Cardiac fibroblast (primary cell): ENCODE measurements around the gene SLC36A1.
"Not testable (repeated sequence)": the region's sequence is repeated elsewhere in the genome, so short reads cannot be mapped to it uniquely, and the experiment has no call there.

ENCODE experiments used
- DNase-seq, 2 donors: peaks; one replicate each; pipeline versions ENCODE4 v3.0.0 to v3.0.0-alpha.2; 2010; ENCODE audit warnings: low read depth in 2 of 2
- H3K4me3 ChIP-seq, 2 donors: replicated peaks in 1 of 2; 1 replicate in 1 of 2; 2 replicates in 1 of 2; pipeline ENCODE4 v1.5.1; 2011; ENCODE audit warnings: low read depth in 2 of 2, low read length in 2 of 2, mild to moderate bottlenecking in 2 of 2, moderate library complexity in 1 of 2
- TF ChIP-seq, protein P1 (sequence below): IDR thresholded peaks from one replicate; pipeline ENCODE4 v1.5.1; 2011; ENCODE audit warnings: low read depth, mild to moderate bottlenecking, low read length, inconsistent platforms

The SLC36A1 gene

DNA sequence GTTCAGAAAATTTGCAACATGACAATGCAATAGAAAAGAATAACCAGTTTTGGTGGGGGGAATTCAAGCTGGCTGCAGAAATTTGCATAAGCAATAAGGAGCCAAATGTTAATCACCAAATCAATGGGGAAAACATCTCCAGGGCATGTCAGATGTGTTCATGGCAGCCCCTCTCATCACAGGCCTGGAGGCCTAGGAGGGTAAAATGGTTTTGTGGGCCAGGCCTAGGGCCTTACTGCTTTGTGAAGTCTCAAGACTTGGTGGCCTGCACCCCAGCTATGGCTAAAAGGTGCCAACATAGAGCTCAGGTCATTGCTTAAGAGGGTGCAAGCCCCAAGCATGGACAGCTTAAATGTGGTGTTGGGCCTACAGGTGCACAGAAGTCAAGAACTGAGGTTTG, 29.7 kb upstream of the SLC36A1 start:
- TF ChIP-seq, protein P1, sequence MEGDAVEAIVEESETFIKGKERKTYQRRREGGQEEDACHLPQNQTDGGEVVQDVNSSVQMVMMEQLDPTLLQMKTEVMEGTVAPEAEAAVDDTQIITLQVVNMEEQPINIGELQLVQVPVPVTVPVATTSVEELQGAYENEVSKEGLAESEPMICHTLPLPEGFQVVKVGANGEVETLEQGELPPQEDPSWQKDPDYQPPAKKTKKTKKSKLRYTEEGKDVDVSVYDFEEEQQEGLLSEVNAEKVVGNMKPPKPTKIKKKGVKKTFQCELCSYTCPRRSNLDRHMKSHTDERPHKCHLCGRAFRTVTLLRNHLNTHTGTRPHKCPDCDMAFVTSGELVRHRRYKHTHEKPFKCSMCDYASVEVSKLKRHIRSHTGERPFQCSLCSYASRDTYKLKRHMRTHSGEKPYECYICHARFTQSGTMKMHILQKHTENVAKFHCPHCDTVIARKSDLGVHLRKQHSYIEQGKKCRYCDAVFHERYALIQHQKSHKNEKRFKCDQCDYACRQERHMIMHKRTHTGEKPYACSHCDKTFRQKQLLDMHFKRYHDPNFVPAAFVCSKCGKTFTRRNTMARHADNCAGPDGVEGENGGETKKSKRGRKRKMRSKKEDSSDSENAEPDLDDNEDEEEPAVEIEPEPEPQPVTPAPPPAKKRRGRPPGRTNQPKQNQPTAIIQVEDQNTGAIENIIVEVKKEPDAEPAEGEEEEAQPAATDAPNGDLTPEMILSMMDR, result no peak
- no peak overlapping the region for H3K4me3 ChIP-seq
- no peak for DNase-seq

DNA sequence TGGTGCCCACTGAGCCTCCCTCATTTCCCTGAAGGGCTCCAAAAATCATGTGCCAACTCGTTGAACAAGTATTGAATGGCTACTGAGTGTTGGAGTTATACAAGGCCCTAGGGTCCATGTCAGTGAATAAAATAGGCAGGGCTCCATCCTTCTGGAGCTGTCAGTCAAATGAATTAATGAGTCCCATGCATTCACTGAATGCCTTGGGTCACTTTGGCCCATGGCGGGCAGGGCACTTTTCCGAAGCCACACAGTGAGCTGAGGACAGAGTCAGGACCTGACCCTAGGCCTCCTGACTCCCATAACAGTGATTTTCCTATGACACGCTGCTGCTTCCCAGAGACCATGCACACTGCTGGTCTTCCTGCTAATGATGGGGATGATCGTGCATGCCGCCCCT, 27.3 kb upstream of the SLC36A1 start:
- H3K4me3 ChIP-seq, result no peak overlapping the region
- DNase-seq, result no peak
- TF ChIP-seq, protein P1, result no peak

DNA sequence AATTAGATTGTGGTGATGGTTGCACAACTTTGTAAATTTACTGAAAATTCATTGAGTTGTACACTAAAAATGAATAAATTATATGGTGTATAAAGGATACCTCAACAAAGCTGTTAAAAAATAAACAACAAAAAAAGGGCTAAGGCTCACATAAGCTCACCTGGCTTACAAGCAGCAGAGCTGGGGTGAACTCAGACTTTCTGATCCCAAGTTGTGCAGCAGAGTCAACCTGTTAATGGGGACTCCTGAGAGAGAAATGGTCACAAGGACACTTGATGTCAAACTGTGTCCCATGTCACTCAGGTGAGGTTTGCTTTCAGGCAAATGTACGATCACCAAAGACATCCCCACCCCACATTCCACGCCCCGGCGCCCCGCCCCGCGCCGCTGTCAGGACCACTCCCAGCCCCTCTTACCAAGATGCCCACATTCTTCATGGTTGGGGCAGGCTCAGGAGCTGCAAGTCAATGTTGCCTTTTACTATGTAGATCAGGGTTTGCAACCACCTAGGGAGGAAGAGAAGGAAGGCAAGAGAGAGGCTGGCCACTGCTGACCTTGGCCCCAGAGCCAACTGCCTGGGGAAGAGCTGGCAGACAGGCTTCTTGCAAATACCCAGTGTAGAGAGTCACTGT, 22.4 kb upstream of the SLC36A1 start:
- no peak overlapping the region for H3K4me3 ChIP-seq
- no peak for DNase-seq
- TF ChIP-seq, protein P1, result no peak

DNA sequence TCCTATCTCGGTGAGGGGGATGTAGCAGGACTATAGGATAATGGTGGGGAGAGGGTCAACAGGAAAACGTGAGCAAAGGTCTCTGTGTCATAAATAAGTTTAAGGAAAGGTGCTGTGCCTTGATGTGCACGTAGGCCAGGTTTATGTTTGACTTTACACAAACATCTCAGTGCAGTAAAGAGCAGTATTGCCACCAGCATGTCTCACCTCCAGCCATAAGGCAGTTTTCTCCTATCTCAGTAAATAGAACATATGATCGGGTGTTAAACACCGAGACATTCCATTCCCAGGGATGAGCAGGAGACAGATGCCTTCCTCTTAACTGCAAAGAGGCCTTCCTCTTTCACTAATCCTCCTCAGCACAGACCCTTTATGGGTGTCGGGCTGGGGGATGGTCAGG, 21.1 kb upstream of the SLC36A1 start:
- DNase-seq, H3K4me3 ChIP-seq: not testable (repeated sequence)

DNA sequence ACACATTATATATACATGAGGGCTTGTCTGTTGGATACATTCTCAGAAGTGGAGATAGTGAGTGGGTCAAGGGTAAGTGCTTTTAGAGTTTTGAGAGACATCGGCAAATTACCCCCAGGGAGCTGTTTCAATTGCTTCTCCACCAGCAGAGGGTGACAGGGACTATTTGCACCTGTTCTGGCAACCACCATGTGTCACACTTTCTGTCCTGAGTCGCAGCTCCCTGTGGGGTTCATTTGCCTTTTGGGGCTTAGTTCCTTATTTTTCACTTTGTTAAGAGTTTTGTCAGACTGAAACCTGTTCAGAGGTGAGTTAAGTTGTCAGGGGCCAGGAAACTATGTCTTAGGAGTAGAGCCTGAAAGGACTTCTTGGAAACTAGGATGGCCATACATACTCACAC, 20.1 kb upstream of the SLC36A1 start:
- DNase-seq, result no peak
- TF ChIP-seq, protein P1, result no peak
- H3K4me3 ChIP-seq, result no peak overlapping the region

DNA sequence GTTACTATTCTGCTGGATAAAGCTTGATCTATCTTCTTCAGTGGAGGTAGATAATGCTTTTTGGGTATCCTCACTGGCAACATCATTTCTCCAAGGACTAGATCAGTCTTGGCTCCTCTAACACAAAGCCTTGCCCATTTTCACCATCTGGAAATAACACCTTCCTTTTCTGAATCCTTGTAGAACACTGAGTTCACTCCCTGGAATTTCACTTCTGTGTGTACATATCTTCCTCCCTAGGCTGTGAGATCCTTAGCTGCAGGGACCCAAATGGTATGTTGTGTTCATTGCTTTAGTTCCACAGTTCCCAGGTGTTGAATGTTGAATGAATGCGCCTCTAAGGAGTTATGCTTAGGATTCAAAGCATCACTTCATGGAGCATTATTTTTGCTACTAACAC, 16.7 kb upstream of the SLC36A1 start:
- H3K4me3 ChIP-seq, result no peak overlapping the region
- TF ChIP-seq, protein P1, result no peak
- DNase-seq, result no peak

DNA sequence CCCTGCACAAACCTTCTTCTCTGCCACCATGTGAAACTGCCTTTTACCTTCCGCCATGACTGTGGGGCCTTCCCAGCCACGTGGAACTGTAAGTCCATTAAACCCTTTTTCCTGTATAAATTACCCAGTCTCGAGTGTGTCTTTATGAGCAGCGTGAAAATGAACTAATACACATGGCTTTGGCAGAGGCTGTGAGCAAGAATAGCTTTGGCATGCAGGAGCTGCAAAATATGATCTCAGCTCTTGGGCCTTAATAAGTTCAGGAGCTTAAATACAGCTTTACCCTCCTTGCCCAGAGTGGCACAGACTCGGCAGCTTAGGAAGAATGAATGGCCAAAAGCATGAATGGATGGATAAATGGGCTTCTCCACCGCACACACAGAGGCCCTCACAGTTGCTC, 15.7 kb upstream of the SLC36A1 start:
- no peak for DNase-seq
- H3K4me3 ChIP-seq, result no peak overlapping the region
- TF ChIP-seq, protein P1, result no peak
